Neural progenitor cell (in vitro differentiated cells): ENCODE data around the gene RERE.

Experiments
- CTCF ChIP-seq: fragments of 200-600 bp; sonication (generic); IDR thresholded peaks from 2 replicates; pipeline ENCODE4 v1.5.1; 2017; ENCODE audit warnings: antibody characterized with exemption, mild to moderate bottlenecking
- EZH2 ChIP-seq: fragments of 200-600 bp; sonication (generic); IDR thresholded peaks from 2 replicates; pipeline ENCODE4 v1.6.1; 2017; ENCODE audit warnings: antibody characterized with exemption, mild to moderate bottlenecking, moderate library complexity

- TF ChIP-seq EZH2 = no peak
- no peak for TF ChIP-seq CTCF
Measured at GRCh38 chr1:8496473-8496872, 321.0 kb downstream of the RERE start.
